ENCODE data around the gene CLIP1. TPM values are rescaled to one million over a fixed set of nuclear protein-coding genes. Genes with fewer than 3 reads are reported as not detected.
"Not testable (repeated sequence)": the region's sequence is repeated elsewhere in the genome, so short reads cannot be mapped to it uniquely, and the experiment has no call there.

Gene CLIP1
- total and polyA plus RNA-seq, 2 of the 8 experiments (the other 6 are each of a cell fraction or from before 2014, with no cell fraction given): 19.0 to 27.6 TPM

DNA sequence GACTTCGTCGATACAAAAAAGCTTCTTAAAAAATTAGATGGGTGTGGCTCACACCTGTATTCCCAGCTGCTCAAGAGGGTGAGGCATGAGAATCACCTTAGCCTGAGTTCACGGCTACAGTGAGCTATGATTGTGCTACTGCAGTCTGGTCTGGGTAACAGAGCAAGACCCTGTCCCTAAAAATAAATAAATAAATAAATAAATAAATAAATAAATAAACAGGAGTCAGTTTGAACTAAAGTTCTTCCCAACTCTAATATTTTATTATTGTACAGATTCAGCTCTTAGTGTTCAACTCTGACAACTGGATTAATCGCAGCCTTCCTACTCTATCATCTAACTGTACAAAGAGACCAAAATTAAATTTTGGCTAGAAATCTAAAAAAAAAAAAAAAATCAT lies 12.7 kb upstream of the CLIP1 start (continued):
- TF ChIP-seq SIN3A (conservative IDR thresholded peaks at IDR 0.05 in 1 of 2, IDR thresholded peaks at IDR 0.05 in 1 of 2; ENCODE audit: low read depth in 1 of 2, low read length in 2 of 2) (no peak), POLR2AphosphoS5 (IDR thresholded peaks at IDR 0.05; ENCODE audit: low read depth, low read length) (no peak), POU5F1 (IDR thresholded peaks at IDR 0.05; ENCODE audit: low read depth, low read length) (no peak)

DNA sequence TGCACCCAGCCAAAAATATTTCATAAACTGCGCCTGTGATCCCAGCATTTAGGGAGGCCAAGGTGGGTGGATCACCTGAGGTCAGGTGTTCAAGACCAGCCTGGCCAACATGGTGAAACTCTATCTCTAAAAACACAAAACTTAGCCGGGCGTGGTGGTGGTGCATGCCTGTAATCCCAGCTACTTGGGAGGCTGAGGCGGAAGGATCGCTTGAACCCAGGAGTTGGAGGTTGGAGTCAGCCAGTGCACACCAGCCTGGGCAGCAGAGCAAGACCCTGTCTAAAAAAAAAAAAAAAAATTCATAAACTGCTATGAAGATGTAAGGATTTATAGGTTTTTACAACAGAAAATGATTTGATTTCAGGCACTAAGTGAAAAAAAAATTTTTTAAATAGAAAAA lies 6.6 kb upstream of the CLIP1 start:
- H3K23ac ChIP-seq (ENCODE audit: insufficient read length); FAIRE-seq; H3K18ac ChIP-seq (ENCODE audit: extremely low read depth, low read length); H3K14ac ChIP-seq (ENCODE audit: insufficient read length); H4K5ac ChIP-seq (ENCODE audit: insufficient read length, low read depth, low read length); H3K56ac ChIP-seq (replicated peaks; ENCODE audit: insufficient read length, low read depth, low read length); H3K36me3 ChIP-seq (ENCODE audit: control insufficient read depth in 2 of 4, insufficient read depth in 4 of 4, low read length in 3 of 4); H4K91ac ChIP-seq (replicated peaks; ENCODE audit: insufficient read length, low read length); H3K4me1 ChIP-seq (replicated peaks in 1 of 4; ENCODE audit: control insufficient read depth in 3 of 4, insufficient read depth in 4 of 4, low read length in 3 of 4); H3K27ac ChIP-seq (ENCODE audit: low read depth, low read length); H3K9ac ChIP-seq (replicated peaks in 1 of 4; ENCODE audit: extremely low read depth in 1 of 4, low read depth in 3 of 4, low read length in 3 of 4); H3K4me2 ChIP-seq (ENCODE audit: insufficient read depth in 1 of 2, low read depth in 2 of 2, low read length in 2 of 2); H3K9me3 ChIP-seq (ENCODE audit: insufficient read depth in 2 of 2, low read depth in 1 of 2, low read length in 1 of 2); H2BK12ac ChIP-seq (ENCODE audit: low read depth, low read length); H3K79me1 ChIP-seq (ENCODE audit: low read depth, low read length); H3K27me3 ChIP-seq (replicated peaks in 1 of 4; ENCODE audit: control insufficient read depth in 3 of 4, extremely low read depth in 1 of 4, insufficient read depth in 3 of 4, low read length in 3 of 4); H2BK15ac ChIP-seq (ENCODE audit: low read length); H4K8ac ChIP-seq (ENCODE audit: extremely low read depth, insufficient read depth, low read length); H2AFZ ChIP-seq (ENCODE audit: low read length); H2AK5ac ChIP-seq (ENCODE audit: low read depth, low read length); H2BK20ac ChIP-seq (ENCODE audit: low read length); H3K23me2 ChIP-seq (ENCODE audit: low read depth, low read length); POLR2A ChIA-PET (ENCODE audit: partially characterized antibody); H3K4me3 ChIP-seq (ENCODE audit: extremely low read depth in 1 of 4, insufficient read depth in 2 of 4, low read depth in 3 of 4, low read length in 4 of 4); H4K20me1 ChIP-seq (replicated peaks in 1 of 2; ENCODE audit: control insufficient read depth in 1 of 2, insufficient read depth in 2 of 2, low read length in 2 of 2); H2BK5ac ChIP-seq (ENCODE audit: low read depth, low read length); H2BK120ac ChIP-seq (replicated peaks; ENCODE audit: low read depth, low read length); H3K79me2 ChIP-seq (ENCODE audit: control insufficient read depth in 1 of 2, insufficient read depth in 2 of 2, low read length in 2 of 2); H3K4ac ChIP-seq (replicated peaks; ENCODE audit: insufficient read length, low read depth, low read length); DNase-seq (ENCODE audit: low read depth in 1 of 2, low spot score in 2 of 2): not testable (repeated sequence)
- 97% methylated on average over 5 of the region's 5 CpGs; no CpG with 5 or more reads in 1 of the 2 experiments for WGBS, 2 experiments (ENCODE audit: extremely low coverage in 1 of 2, insufficient coverage in 1 of 2, insufficient read length in 1 of 2, insufficient replicate concordance in 2 of 2, low coverage in 1 of 2, low lambda C conversion rate in 2 of 2, missing lambda C conversion rate in 1 of 2)
- CTCF ChIA-PET (ENCODE audit: partially characterized antibody): interaction anchor here (1.3 to 1.5 kb wide), 2 partner anchors 42 to 73 kb away, joined by 3 to 4 read pairs; no protein-coding TSS in a partner anchor

Data from H1 (cell line).